A673 (cell line): ENCODE data around the gene CYBA.

Experiments used
- EZH2 ChIP-seq: fragments of 200-600 bp; sonication (generic); IDR thresholded peaks from 2 replicates; pipeline ENCODE4 v1.6.1; 2017; ENCODE audit warnings: borderline replicate concordance, low read depth, mild to moderate bottlenecking, mixed read lengths, antibody characterized with exemption, low read length; ENCODE audit not compliant: poor library complexity, severe bottlenecking
- TF ChIP-seq, protein P1 (sequence below): fragments of 300-800, 200-600 bp; sonication (generic); conservative IDR thresholded peaks from 2 replicates; pipeline ENCODE4 v1.5.1; 2017; ENCODE audit warnings: low read depth, mild to moderate bottlenecking, antibody characterized with exemption, low read length, moderate library complexity, mixed read lengths

DNA sequence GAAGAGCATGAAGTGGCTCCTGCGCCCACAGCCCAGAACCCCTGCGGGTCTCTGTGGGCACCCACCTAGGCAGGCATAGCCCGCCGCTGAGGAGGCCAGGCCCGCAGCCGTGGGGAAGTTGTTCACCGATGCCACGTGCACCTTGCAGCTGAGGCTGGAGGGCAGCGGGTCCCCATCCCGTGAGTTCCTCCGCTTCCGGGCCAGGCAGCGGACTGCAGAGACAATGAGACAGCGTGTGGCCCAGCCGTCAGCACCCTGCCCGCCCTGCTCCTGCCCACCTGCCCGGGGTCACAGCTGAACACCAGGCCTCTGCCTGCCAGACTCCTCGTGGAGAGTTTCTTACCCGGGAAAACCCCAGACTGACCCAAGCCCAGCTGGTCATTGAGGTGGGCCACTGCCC, 6.5 kb upstream of the CYBA start:
- TF ChIP-seq, protein P1, sequence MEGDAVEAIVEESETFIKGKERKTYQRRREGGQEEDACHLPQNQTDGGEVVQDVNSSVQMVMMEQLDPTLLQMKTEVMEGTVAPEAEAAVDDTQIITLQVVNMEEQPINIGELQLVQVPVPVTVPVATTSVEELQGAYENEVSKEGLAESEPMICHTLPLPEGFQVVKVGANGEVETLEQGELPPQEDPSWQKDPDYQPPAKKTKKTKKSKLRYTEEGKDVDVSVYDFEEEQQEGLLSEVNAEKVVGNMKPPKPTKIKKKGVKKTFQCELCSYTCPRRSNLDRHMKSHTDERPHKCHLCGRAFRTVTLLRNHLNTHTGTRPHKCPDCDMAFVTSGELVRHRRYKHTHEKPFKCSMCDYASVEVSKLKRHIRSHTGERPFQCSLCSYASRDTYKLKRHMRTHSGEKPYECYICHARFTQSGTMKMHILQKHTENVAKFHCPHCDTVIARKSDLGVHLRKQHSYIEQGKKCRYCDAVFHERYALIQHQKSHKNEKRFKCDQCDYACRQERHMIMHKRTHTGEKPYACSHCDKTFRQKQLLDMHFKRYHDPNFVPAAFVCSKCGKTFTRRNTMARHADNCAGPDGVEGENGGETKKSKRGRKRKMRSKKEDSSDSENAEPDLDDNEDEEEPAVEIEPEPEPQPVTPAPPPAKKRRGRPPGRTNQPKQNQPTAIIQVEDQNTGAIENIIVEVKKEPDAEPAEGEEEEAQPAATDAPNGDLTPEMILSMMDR: no peak
- TF ChIP-seq EZH2: no peak
